Suprapubic skin (tissue), 4 donors: Measurements from ENCODE around the gene SPOCD1. TPM values are rescaled to one million over a fixed set of nuclear protein-coding genes. Genes with fewer than 3 reads are reported as not detected.

Experiments used
- DNase-seq, 2 donors: peaks; one replicate each; pipeline ENCODE4 v3.0.0-alpha.2; 2019; ENCODE audit warnings: low spot score in 2 of 2
- H3K27ac ChIP-seq: fragments of 200-600 bp; sonication (generic); one replicate; pipeline ENCODE4 v1.5.1; 2019
- H3K27me3 ChIP-seq: fragments of 200-600 bp; sonication (generic); one replicate; pipeline ENCODE4 v1.5.1; 2019
- H3K36me3 ChIP-seq: fragments of 200-600 bp; sonication (generic); one replicate; pipeline ENCODE4 v1.5.1; 2019
- H3K4me1 ChIP-seq: fragments of 200-600 bp; sonication (generic); one replicate; pipeline ENCODE4 v1.5.1; 2019
- H3K4me3 ChIP-seq: fragments of 200-600 bp; sonication (generic); one replicate; pipeline ENCODE4 v1.5.1; 2019; ENCODE audit warnings: mild to moderate bottlenecking
- H3K9me3 ChIP-seq: fragments of 200-600 bp; sonication (generic); one replicate; pipeline ENCODE4 v1.5.1; 2019
- EP300 ChIP-seq: sonication (generic); formaldehyde crosslinking; IDR thresholded peaks from one replicate; pipeline ENCODE4 v1.6.1; 2017; ENCODE audit warnings: antibody characterized with exemption
- POLR2A ChIP-seq, 2 donors: fragments of 450-650 bp; IDR thresholded peaks; one replicate each; pipeline ENCODE4 v1.6.1; 2017; ENCODE audit warnings: antibody characterized with exemption in 2 of 2, mild to moderate bottlenecking in 2 of 2, moderate library complexity in 2 of 2
- POLR2AphosphoS5 ChIP-seq, 3 donors: sonication (generic); formaldehyde crosslinking; IDR thresholded peaks; one replicate each; pipeline ENCODE4 v1.6.1; 2017; ENCODE audit warnings: antibody characterized with exemption in 3 of 3
- WGBS: methylation state at CpG from one replicate; pipeline ENCODE4 v1.1.5; 2018; 5-methylcytosine and 5-hydroxymethylcytosine counted together
- total RNA-seq, 4 donors: library from RNA; depleted of rRNA; stranded (reverse); fragments of >200 nt; gene quantifications; one replicate each; pipeline ENCODE4 v1.1.0, GENCODE V29; 2016
- TF ChIP-seq, protein P1 (sequence below), 2 donors: fragments of 200-600 bp in 1 of 2; fragments of 450-650 bp in 1 of 2; sonication (generic) in 1 of 2; IDR thresholded peaks; one replicate each; pipeline ENCODE4 v1.5.1; 2016 to 2019; ENCODE audit warnings: antibody characterized with exemption in 2 of 2, mild to moderate bottlenecking in 1 of 2, moderate library complexity in 1 of 2

Gene SPOCD1
- total RNA-seq, 4 donors from 2014 or later: 3.2 TPM; not detected in 3

DNA sequence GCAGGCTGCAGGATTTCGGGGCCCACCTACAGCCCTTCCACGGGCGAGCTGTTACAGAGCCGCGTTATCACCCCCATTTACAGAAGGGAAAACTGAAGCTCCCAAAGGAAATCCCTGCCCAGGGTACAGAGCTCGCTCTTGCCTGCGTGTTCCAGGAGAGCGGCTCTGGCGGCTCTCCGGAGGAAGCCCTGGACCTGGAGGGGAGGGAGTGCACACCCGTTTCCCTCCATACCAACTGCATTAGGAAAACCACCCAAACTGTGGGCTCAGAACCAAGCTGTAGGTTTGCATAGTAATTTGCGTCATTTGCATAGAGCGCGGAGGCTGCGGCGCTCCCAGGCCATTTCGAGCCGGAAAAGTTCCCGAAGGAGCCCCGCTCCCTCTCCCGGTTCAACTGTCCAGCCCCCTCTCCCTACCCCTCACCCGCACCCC lies 27.0 kb downstream of the SPOCD1 start:
- 1% methylated on average over 16 of the region's 22 CpGs for WGBS
- Histone ChIP-seq H3K9me3 (no peaks in the 10 kb centered on the region), H3K36me3 (no peaks in the 10 kb centered on the region), H3K4me3 (peak overlapping the region; percentile 61), H3K4me1 (peaks cover 17% of the 10 kb centered on the region), H3K27ac (peak overlapping the region; percentile 80), H3K27me3 (no peaks in the 10 kb centered on the region)
- no peak for DNase-seq
- TF ChIP-seq EP300 (no peak), POLR2A (IDR thresholded peaks at IDR 0.05) (no peak), POLR2AphosphoS5 (IDR thresholded peaks at IDR 0.05) (no peak)
- TF ChIP-seq, protein P1, sequence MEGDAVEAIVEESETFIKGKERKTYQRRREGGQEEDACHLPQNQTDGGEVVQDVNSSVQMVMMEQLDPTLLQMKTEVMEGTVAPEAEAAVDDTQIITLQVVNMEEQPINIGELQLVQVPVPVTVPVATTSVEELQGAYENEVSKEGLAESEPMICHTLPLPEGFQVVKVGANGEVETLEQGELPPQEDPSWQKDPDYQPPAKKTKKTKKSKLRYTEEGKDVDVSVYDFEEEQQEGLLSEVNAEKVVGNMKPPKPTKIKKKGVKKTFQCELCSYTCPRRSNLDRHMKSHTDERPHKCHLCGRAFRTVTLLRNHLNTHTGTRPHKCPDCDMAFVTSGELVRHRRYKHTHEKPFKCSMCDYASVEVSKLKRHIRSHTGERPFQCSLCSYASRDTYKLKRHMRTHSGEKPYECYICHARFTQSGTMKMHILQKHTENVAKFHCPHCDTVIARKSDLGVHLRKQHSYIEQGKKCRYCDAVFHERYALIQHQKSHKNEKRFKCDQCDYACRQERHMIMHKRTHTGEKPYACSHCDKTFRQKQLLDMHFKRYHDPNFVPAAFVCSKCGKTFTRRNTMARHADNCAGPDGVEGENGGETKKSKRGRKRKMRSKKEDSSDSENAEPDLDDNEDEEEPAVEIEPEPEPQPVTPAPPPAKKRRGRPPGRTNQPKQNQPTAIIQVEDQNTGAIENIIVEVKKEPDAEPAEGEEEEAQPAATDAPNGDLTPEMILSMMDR (IDR thresholded peaks at IDR 0.05): no peak

DNA sequence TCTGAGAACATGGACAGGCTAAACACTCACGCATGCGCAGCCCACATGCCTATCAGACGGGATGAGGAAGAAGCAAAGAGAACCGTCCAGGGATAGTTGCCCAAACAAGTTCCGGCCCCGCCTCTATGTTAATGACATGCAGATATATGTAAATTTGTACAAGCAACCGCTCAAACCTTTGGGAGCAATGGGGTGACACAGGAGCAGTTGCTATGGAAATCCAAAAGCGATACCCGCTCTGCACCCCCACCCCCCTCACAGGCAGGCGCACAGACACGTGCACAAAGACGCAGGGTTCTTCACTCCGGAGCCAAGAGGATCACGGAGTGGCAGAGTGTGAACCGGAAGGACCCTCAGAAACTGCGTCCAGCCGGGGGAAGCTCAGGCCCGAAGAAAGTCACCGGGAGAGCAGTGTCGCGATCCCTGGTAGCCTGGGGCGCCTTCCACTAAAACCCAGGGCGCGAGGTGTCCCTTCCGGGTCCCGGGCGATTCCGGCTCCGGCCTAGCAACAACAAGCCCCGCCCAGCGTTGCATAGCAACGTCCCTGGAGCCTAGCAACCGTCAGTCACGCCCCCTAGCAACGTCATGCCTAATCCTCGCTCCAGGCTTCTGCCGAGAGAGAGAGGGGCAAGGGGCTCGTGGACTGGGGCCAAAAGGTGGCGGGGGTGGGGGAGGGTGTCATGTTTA lies 27.5 kb downstream of the SPOCD1 start:
- WGBS: 3% methylated on average over 28 of the region's 39 CpGs
- Histone ChIP-seq H3K27ac (peak overlapping the region; percentile 80), H3K9me3 (no peaks in the 10 kb centered on the region), H3K36me3 (no peaks in the 10 kb centered on the region), H3K4me3 (peak overlapping the region; percentile 61), H3K27me3 (no peaks in the 10 kb centered on the region), H3K4me1 (peaks cover 17% of the 10 kb centered on the region)
- peak; percentile 95 to 96 for DNase-seq
- peak in 2 of 3 donors; percentile 20 to 35 for TF ChIP-seq POLR2AphosphoS5 (IDR thresholded peaks at IDR 0.05)
- TF ChIP-seq POLR2A (IDR thresholded peaks at IDR 0.05): no peak
- no peak for TF ChIP-seq EP300
- TF ChIP-seq, protein P1 (IDR thresholded peaks at IDR 0.05): no peak

DNA sequence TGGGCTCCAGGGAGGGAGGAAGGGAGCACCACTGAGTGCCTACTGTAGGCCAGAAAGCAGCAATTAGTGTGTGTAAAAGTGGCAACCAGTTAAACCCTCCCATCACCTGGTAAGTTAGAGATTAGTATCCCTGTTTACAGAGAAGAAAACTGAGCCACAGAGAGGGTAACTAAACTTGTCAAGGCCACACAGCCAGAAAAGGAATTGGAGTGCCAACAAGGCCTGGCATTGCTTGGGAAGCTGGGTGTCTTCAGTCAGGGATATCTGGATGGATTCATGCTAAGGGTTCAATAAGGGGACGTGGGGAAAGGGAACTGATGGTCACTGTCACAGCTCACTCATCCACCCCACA lies 28.1 kb downstream of the SPOCD1 start:
- DNase-seq: no peak
- Histone ChIP-seq H3K27ac (no peak overlapping the region), H3K9me3 (no peaks in the 10 kb centered on the region), H3K4me3 (peak overlapping the region; percentile 61), H3K27me3 (no peaks in the 10 kb centered on the region), H3K36me3 (no peaks in the 10 kb centered on the region), H3K4me1 (peaks cover 17% of the 10 kb centered on the region)
- 33% methylated on average over 1 of the region's 1 CpG for WGBS
- TF ChIP-seq EP300 (no peak), POLR2A (IDR thresholded peaks at IDR 0.05) (no peak), POLR2AphosphoS5 (IDR thresholded peaks at IDR 0.05) (no peak)
- TF ChIP-seq, protein P1 (IDR thresholded peaks at IDR 0.05): no peak

DNA sequence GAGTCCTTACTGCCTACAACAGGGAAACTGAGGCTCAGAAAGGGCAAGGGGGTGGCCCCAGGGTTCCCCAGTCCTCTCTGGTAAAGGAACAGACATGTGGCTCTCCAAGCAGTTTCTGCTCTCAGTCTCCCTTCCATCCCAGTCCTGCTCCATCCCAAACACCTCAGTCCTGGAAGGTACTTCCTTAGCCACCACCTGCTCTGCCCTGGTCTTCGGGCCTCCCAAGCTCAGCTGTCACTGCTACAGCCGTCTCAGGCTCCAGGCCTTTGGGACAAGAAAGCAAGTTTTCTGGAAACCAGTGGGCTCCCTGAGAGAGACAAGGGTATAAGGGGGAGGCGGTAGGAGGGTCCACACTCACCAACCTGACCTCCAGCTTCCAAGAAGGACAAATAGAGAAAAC lies 28.6 kb downstream of the SPOCD1 start:
- TF ChIP-seq POLR2A (IDR thresholded peaks at IDR 0.05): no peak
- TF ChIP-seq POLR2AphosphoS5 (IDR thresholded peaks at IDR 0.05): no peak
- TF ChIP-seq, protein P1 (IDR thresholded peaks at IDR 0.05): no peak
- no peak for TF ChIP-seq EP300
- Histone ChIP-seq H3K36me3 (no peaks in the 10 kb centered on the region), H3K9me3 (no peaks in the 10 kb centered on the region), H3K27me3 (no peaks in the 10 kb centered on the region), H3K27ac (no peak overlapping the region), H3K4me3 (no peak overlapping the region), H3K4me1 (peaks cover 19% of the 10 kb centered on the region)
- WGBS: 93% methylated on average over 3 of the region's 3 CpGs
- DNase-seq: peak in 1 of 2 donors; percentile 59

DNA sequence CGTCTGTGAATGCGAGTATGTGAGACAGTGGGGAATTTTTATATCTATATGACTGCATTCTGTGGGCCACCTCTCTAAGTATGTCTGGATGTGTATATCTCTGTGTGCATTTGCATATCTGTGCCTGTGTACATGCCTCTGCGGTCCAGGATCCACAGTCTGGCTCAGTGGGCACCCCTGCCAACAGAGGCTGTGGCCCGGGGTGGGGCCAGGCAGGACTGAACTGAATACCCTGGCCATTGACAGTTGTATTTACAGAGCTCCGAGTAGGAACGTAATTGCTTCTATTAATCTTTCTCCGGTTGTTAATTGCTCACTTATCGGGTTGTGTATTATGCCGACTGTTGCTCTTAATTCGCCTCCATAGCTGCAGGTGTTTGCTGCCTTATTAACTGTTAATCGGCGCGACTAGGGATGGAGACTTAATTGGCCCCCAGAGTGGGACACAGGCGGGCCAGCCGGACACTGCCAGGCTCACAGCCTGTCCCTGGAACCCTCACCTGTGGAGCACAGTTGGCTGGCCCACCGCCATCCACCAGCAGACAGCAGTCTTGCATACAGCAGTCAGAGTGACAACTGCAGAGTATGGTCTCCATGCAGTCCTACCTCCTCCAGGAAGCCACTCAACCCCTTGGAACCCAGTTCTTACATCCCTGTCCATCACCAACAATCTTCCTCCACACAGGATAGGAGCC lies 29.3 kb downstream of the SPOCD1 start:
- no peak overlapping the region for H3K27ac ChIP-seq
- no peaks in the 10 kb centered on the region for H3K9me3 ChIP-seq
- no peaks in the 10 kb centered on the region for H3K36me3 ChIP-seq
- peak in 1 of 2 donors; percentile 58 for DNase-seq
- TF ChIP-seq POLR2A (IDR thresholded peaks at IDR 0.05) (no peak), POLR2AphosphoS5 (IDR thresholded peaks at IDR 0.05) (no peak), EP300 (no peak)
- TF ChIP-seq, protein P1 (IDR thresholded peaks at IDR 0.05): no peak
- no peaks in the 10 kb centered on the region for H3K27me3 ChIP-seq
- WGBS: 87% methylated on average over 15 of the region's 16 CpGs
- H3K4me3 ChIP-seq: no peak overlapping the region
- H3K4me1 ChIP-seq: peaks cover 24% of the 10 kb centered on the region
